Gastrocnemius medialis (tissue), 4 donors: ENCODE measurements around the gene SULT2B1.

ENCODE experiments used
- CTCF ChIP-seq, 5 experiments: fragments of 450-650 bp in 3 of 5; fragments of 200-600 bp in 2 of 5; sonication (generic) in 2 of 5; IDR thresholded peaks in 4 of 5; conservative IDR thresholded peaks in 1 of 5; 1 replicate in 4 of 5; 2 replicates in 1 of 5; pipeline ENCODE4 v1.5.1; 2016 to 2019; ENCODE audit warnings: antibody characterized with exemption in 5 of 5, mild to moderate bottlenecking in 3 of 5, moderate library complexity in 3 of 5
- POLR2A ChIP-seq, 2 donors: fragments of 450-650 bp; IDR thresholded peaks; one replicate each; pipeline ENCODE4 v1.6.1; 2017; ENCODE audit warnings: antibody characterized with exemption in 2 of 2, mild to moderate bottlenecking in 2 of 2, moderate library complexity in 2 of 2

DNA sequence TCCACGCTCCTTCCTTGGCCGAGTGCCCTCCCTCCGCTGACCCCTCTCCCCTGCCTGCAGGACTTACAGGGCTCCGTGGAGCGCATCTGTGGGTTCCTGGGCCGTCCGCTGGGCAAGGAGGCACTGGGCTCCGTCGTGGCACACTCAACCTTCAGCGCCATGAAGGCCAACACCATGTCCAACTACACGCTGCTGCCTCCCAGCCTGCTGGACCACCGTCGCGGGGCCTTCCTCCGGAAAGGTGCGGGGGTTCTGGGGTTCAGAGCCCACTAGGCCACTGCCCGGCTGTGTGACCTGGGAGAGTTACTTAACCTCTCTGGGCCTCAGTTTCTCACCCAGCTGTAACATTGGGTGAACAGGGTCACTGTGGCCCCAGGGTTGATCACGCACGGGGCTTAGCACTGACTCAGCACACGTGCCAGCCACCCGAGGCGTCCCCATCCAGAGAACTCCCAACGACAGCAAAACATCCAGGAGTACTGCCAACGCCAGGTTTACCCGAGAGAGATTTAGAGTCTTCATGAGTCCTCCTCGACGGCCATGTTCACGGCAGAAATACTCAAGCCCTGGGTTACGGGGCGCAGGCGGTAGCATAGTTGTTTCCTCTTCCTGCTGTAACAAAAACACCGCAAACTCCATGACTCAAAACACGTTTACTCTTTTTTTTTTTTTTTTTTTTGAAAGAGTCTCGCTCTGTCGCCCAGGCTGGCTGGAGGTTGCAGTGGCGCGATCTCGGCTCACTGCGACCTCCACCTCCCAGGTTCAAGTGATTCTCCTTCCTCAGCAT is 44.9 kb downstream of the SULT2B1 start:
- TF ChIP-seq CTCF (IDR thresholded peaks at IDR 0.05 in 4 of 5, conservative IDR thresholded peaks at IDR 0.05 in 1 of 5) (no peak), POLR2A (IDR thresholded peaks at IDR 0.05) (no peak)
